ENCODE data around the gene STK24. TPM values are rescaled to one million over a fixed set of nuclear protein-coding genes. Genes with fewer than 3 reads are reported as not detected.

STK24 gene
- total and polyA plus RNA-seq, 2 of the 4 experiments (the other 2 are of a cell fraction) = 29.2 to 43.4 TPM

- Histone ChIP-seq H3K4me1 (ENCODE audit: control insufficient read depth, insufficient read depth, low read length) (peaks cover 3% of the 10 kb centered on the region; the same call in 1 of the 2 replicates), H4K91ac (ENCODE audit: insufficient read depth, low read depth, low read length) (no peak overlapping the region), H3K4me2 (ENCODE audit: low read depth, low read length) (no peak overlapping the region), H2BK20ac (ENCODE audit: low read depth, low read length) (no peak overlapping the region), H3K18ac (ENCODE audit: low read depth, low read length) (no peak overlapping the region), H3K4me3 (ENCODE audit: insufficient read depth, low read depth, low read length) (no peak overlapping the region), H2AK5ac (ENCODE audit: low read depth, low read length) (no peak overlapping the region), H3K9me3 (ENCODE audit: control insufficient read depth, insufficient read depth, low read length) (no peaks in the 10 kb centered on the region), H2AK9ac (replicated peaks; ENCODE audit: low read depth, low read length, poor library complexity) (no peak overlapping the region), H2BK15ac (ENCODE audit: low read depth, low read length) (no peak overlapping the region), H3K36me3 (ENCODE audit: control insufficient read depth, insufficient read depth, low read length) (peaks cover 32% of the 10 kb centered on the region), H3K9me1 (ENCODE audit: insufficient read depth, low read length) (peaks cover 12% of the 10 kb centered on the region), H3K9ac (ENCODE audit: low read depth, low read length) (no peak overlapping the region), H4K8ac (ENCODE audit: low read depth in 2 of 2, low read length in 2 of 2) (no peak overlapping the region), H3K27me3 (ENCODE audit: control insufficient read depth, insufficient read depth, low read length) (no peaks in the 10 kb centered on the region), H3K56ac (ENCODE audit: extremely low read depth, insufficient read depth, low read length) (no peak overlapping the region), H3K79me1 (ENCODE audit: low read depth in 1 of 2, low read length in 2 of 2) (peaks cover 10 to 43% of the 10 kb centered on the region in 2 experiments), H2AFZ (replicated peaks; ENCODE audit: low read length, poor library complexity) (no peak overlapping the region), H3K14ac (replicated peaks; ENCODE audit: low read depth, low read length) (no peak overlapping the region), H3K4ac (ENCODE audit: low read depth, low read length) (no peak overlapping the region), H4K5ac (ENCODE audit: low read depth, low read length) (no peak overlapping the region), H2BK120ac (ENCODE audit: low read depth, low read length) (no peak overlapping the region), H3K23ac (ENCODE audit: low read depth, low read length) (no peak overlapping the region), H4K20me1 (ENCODE audit: insufficient read depth, low read length) (peaks cover 3% of the 10 kb centered on the region; the same call in 1 of the 2 replicates), H3K27ac (ENCODE audit: insufficient read depth, low read length) (no peak overlapping the region), H2BK5ac (ENCODE audit: low read depth, low read length, poor library complexity, severe bottlenecking) (no peak overlapping the region)
- TF ChIP-seq POLR2A (IDR thresholded peaks at IDR 0.05; ENCODE audit: low read depth, low read length) (no peak), USF2 (IDR thresholded peaks at IDR 0.05; ENCODE audit: low read depth, low read length) (no peak), CTCF (conservative IDR thresholded peaks at IDR 0.05; ENCODE audit: low read depth, low read length) (no peak), RCOR1 (IDR thresholded peaks at IDR 0.05; ENCODE audit: insufficient replicate concordance, low read length) (no peak), RFX5 (IDR thresholded peaks at IDR 0.05; ENCODE audit: low read depth, low read length) (no peak), BHLHE40 (IDR thresholded peaks at IDR 0.05; ENCODE audit: low read depth, low read length) (no peak)
- no TSS peak for BruUV-seq (replicated peaks)
- intact Hi-C loops (cut with micrococcal nuclease) (no loop called here), in situ Hi-C loops (cut with MboI; ENCODE audit: low sequenced_read_pairs) (no loop called here), dilution Hi-C loops (cut with HindIII; ENCODE audit: low sequenced_read_pairs, unreplicated experiment) (no loop called here)
- CTCF ChIA-PET = no interaction called here
- DNase-seq = no peak
- ATAC-seq (ENCODE audit: low read depth) = no peak
- no CpG with 5 or more reads among the region's 2 CpGs for WGBS, 2 experiments (ENCODE audit: extremely low coverage in 2 of 2, insufficient read length in 1 of 2)
- POLR2A ChIA-PET (ENCODE audit: unreplicated experiment) = no interaction called here
These were observed 173.8 kb downstream of the STK24 start for GRCh38 chr13:98403076-98403475.
